CD8-positive, alpha-beta memory T cell (primary cell): ENCODE results near the gene ARHGAP9. TPM values are rescaled to one million over a fixed set of nuclear protein-coding genes. Genes with fewer than 3 reads are reported as not detected.
A peak's percentile ranks its signal among the peaks of the same experiment; 100 is the strongest.

ENCODE experiments used
- CTCF ChIA-PET: fragments of 350-600 bp; sonication (Branson Sonifier 250); formaldehyde crosslinking; loops from one replicate; lab custom pipeline; 2021; ENCODE audit warnings: antibody characterized with exemption; lab: Charles Lee
- POLR2A ChIA-PET: fragments of 350-600 bp; sonication (Branson Sonifier 250); formaldehyde crosslinking; loops from one replicate; lab custom pipeline; 2021; ENCODE audit warnings: antibody characterized with exemption; lab: Charles Lee
- DNase-seq, 5 donors: peaks; one replicate each; pipeline versions ENCODE4 v3.0.0 to v3.0.0-alpha.2; 2020 to 2022; ENCODE audit warnings: mixed read lengths in 1 of 5
- H3K27ac ChIP-seq: one replicate; pipeline ENCODE4 v1.7.0; 2013; ENCODE audit warnings: low read depth, mild to moderate bottlenecking, low read length, moderate library complexity
- H3K27me3 ChIP-seq: 2 replicates; pipeline ENCODE4 v1.7.0; 2013; ENCODE audit warnings: low read length, mild to moderate bottlenecking; ENCODE audit not compliant: insufficient read depth, poor library complexity, severe bottlenecking
- H3K36me3 ChIP-seq: 2 replicates; pipeline ENCODE4 v1.7.0; 2013; ENCODE audit warnings: mild to moderate bottlenecking, low read length, moderate library complexity; ENCODE audit not compliant: insufficient read depth
- H3K4me1 ChIP-seq: 2 replicates; pipeline ENCODE4 v1.7.0; 2013; ENCODE audit warnings: mild to moderate bottlenecking, low read length, moderate library complexity; ENCODE audit not compliant: insufficient read depth
- H3K4me3 ChIP-seq: 2 replicates; pipeline ENCODE4 v1.7.0; 2013; ENCODE audit warnings: mild to moderate bottlenecking, low read length
- H3K9me3 ChIP-seq: 2 replicates; pipeline ENCODE4 v1.7.0; 2013; ENCODE audit warnings: mild to moderate bottlenecking, low read length
- H3K27ac Mint-ChIP-seq, 8 donors: one replicate each; pipeline ENCODE4 v1.8.0; 2020 to 2021; ENCODE audit warnings: mixed read lengths in 8 of 8, mild to moderate bottlenecking in 6 of 8, inconsistent platforms in 3 of 8, moderate library complexity in 3 of 8
- H3K27me3 Mint-ChIP-seq, 2 donors: one replicate each; pipeline ENCODE4 v1.8.0; 2020 to 2021; ENCODE audit warnings: mixed read lengths in 2 of 2, mild to moderate bottlenecking in 1 of 2, moderate library complexity in 1 of 2
- H3K36me3 Mint-ChIP-seq, 3 donors: one replicate each; pipeline ENCODE4 v1.8.0; 2020 to 2021; ENCODE audit warnings: mixed read lengths in 3 of 3, inconsistent platforms in 1 of 3, mild to moderate bottlenecking in 1 of 3
- H3K4me1 Mint-ChIP-seq, 3 donors: one replicate each; pipeline ENCODE4 v1.8.0; 2020 to 2021; ENCODE audit warnings: mixed read lengths in 3 of 3, inconsistent platforms in 1 of 3, mild to moderate bottlenecking in 1 of 3
- H3K4me3 Mint-ChIP-seq, 7 donors: one replicate each; pipeline ENCODE4 v1.8.0; 2020 to 2021; ENCODE audit warnings: mixed read lengths in 7 of 7, mild to moderate bottlenecking in 6 of 7, moderate library complexity in 4 of 7, inconsistent platforms in 2 of 7
- H3K9me3 Mint-ChIP-seq, 5 donors: one replicate each; pipeline ENCODE4 v1.8.0; 2020 to 2022; ENCODE audit warnings: mixed read lengths in 5 of 5, mild to moderate bottlenecking in 3 of 5, moderate library complexity in 2 of 5, inconsistent platforms in 1 of 5
- polyA plus RNA-seq: library from polyadenylated mRNA; unstranded; fragments of 300-500 nt; fragmentation: Illumina TruSeq; gene quantifications from one replicate; pipeline ENCODE4 v1.2.3, GENCODE V29; 2021
- total RNA-seq, 2 experiments: library from RNA; stranded (reverse); gene quantifications; one replicate each; pipeline ENCODE4 v1.2.3, GENCODE V29; 2021

The ARHGAP9 gene
- total and polyA plus RNA-seq, 3 experiments from 2014 or later = 116 to 181 (median 121) TPM

GRCh38 chr12:57467915-57468314 lies 11.8 kb downstream of the ARHGAP9 start:
- H3K9me3 ChIP-seq = no peaks in the 10 kb centered on the region
- peaks cover 21 to 40% (median 21%) of the 10 kb centered on the region in 3 donors for H3K4me1 Mint-ChIP-seq
- ChIA-PET POLR2A (no interaction called here), CTCF (no interaction called here)
- H3K27me3 ChIP-seq = no peaks in the 10 kb centered on the region
- peaks cover 29% of the 10 kb centered on the region for H3K36me3 ChIP-seq
- H3K27me3 Mint-ChIP-seq = peaks cover 0 to 2% of the 10 kb centered on the region in 2 donors
- peaks cover 27% of the 10 kb centered on the region for H3K4me1 ChIP-seq
- peaks cover 0 to 2% (median 0%) of the 10 kb centered on the region in 5 donors for H3K9me3 Mint-ChIP-seq
- H3K36me3 Mint-ChIP-seq = peaks cover 0 to 54% (median 11%) of the 10 kb centered on the region in 3 donors
- H3K27ac Mint-ChIP-seq = peak overlapping the region in 5 of 8 donors; percentile 0 to 87 (median 72)
- no peak overlapping the region for H3K27ac ChIP-seq
- H3K4me3 Mint-ChIP-seq = no peak overlapping the region
- DNase-seq = no peak
- H3K4me3 ChIP-seq = no peak overlapping the region

GRCh38 chr12:57467212-57467874 lies 12.3 kb downstream of the ARHGAP9 start:
- H3K27ac ChIP-seq = no peak overlapping the region
- H3K36me3 ChIP-seq = peaks cover 23% of the 10 kb centered on the region
- Mint-ChIP-seq H3K4me1 (peaks cover 21 to 40% (median 22%) of the 10 kb centered on the region in 3 donors), H3K27ac (peak overlapping the region in 5 of 8 donors; percentile 51 to 87 (median 72)), H3K36me3 (peaks cover 0 to 51% (median 9%) of the 10 kb centered on the region in 3 donors), H3K27me3 (peaks cover 6% of the 10 kb centered on the region in 2 donors), H3K9me3 (peaks cover 0 to 2% (median 0%) of the 10 kb centered on the region in 5 donors), H3K4me3 (peak overlapping the region in 1 of 7 donors; percentile 40)
- no peaks in the 10 kb centered on the region for H3K9me3 ChIP-seq
- DNase-seq = no peak
- ChIA-PET POLR2A (no interaction called here), CTCF (no interaction called here)
- peaks cover 27% of the 10 kb centered on the region for H3K4me1 ChIP-seq
- no peak overlapping the region for H3K4me3 ChIP-seq
- H3K27me3 ChIP-seq = no peaks in the 10 kb centered on the region

GRCh38 chr12:57465747-57466505 lies 13.7 kb downstream of the ARHGAP9 start:
- ChIA-PET CTCF (interaction anchor here (1.1 to 1.4 kb wide), 2 partner anchors 10 to 21 kb away, joined by 3 to 5 read pairs; no protein-coding TSS in a partner anchor), POLR2A (interaction anchor here (1.5 kb wide), 1 partner anchor 11 kb away, joined by 3 read pairs; no protein-coding TSS in a partner anchor)
- peaks cover 21 to 38% (median 24%) of the 10 kb centered on the region in 3 donors for H3K4me1 Mint-ChIP-seq
- peaks cover 24% of the 10 kb centered on the region for H3K4me1 ChIP-seq
- H3K27ac Mint-ChIP-seq = peak overlapping the region in 4 of 8 donors; percentile 29 to 70 (median 62)
- H3K27me3 Mint-ChIP-seq = peaks cover 6 to 13% of the 10 kb centered on the region in 2 donors
- no peak overlapping the region for H3K27ac ChIP-seq
- peaks cover 0 to 2% (median 0%) of the 10 kb centered on the region in 5 donors for H3K9me3 Mint-ChIP-seq
- H3K36me3 Mint-ChIP-seq = peaks cover 0 to 39% (median 9%) of the 10 kb centered on the region in 3 donors
- H3K9me3 ChIP-seq = no peaks in the 10 kb centered on the region
- no peak overlapping the region for H3K4me3 ChIP-seq
- H3K4me3 Mint-ChIP-seq = no peak overlapping the region
- no peak for DNase-seq
- peaks cover 9% of the 10 kb centered on the region for H3K36me3 ChIP-seq
- H3K27me3 ChIP-seq = peaks cover 4% of the 10 kb centered on the region

GRCh38 chr12:57465030-57465746 lies 14.5 kb downstream of the ARHGAP9 start:
- H3K4me1 ChIP-seq = peaks cover 25% of the 10 kb centered on the region
- no peak for DNase-seq
- H3K27ac ChIP-seq = no peak overlapping the region
- peak overlapping the region in 2 of 8 donors; percentile 31 to 44 for H3K27ac Mint-ChIP-seq
- peaks cover 0 to 2% (median 0%) of the 10 kb centered on the region in 5 donors for H3K9me3 Mint-ChIP-seq
- H3K36me3 Mint-ChIP-seq = peaks cover 0 to 32% (median 9%) of the 10 kb centered on the region in 3 donors
- H3K4me3 ChIP-seq = no peak overlapping the region
- H3K4me1 Mint-ChIP-seq = peaks cover 24 to 43% (median 29%) of the 10 kb centered on the region in 3 donors
- no peaks in the 10 kb centered on the region for H3K9me3 ChIP-seq
- peaks cover 7% of the 10 kb centered on the region for H3K27me3 ChIP-seq
- POLR2A ChIA-PET = interaction anchor here (0.7 to 1.5 kb wide), 3 partner anchors 12 to 14 kb away, joined by 3 to 6 read pairs (median 4); partner anchors contain the start of gene ARHGAP9
- CTCF ChIA-PET = interaction anchor here (0.6 to 1.4 kb wide), 3 partner anchors 9 to 27 kb away, joined by 3 to 5 read pairs (median 3); no protein-coding TSS in a partner anchor
- peaks cover 8% of the 10 kb centered on the region for H3K36me3 ChIP-seq
- H3K27me3 Mint-ChIP-seq = peaks cover 6 to 17% of the 10 kb centered on the region in 2 donors
- H3K4me3 Mint-ChIP-seq = peak overlapping the region in 2 of 7 donors; percentile 18 to 68

- H3K27ac Mint-ChIP-seq = peak overlapping the region in 1 of 8 donors; percentile 31
- H3K27ac ChIP-seq = no peak overlapping the region
- H3K4me3 Mint-ChIP-seq = peak overlapping the region in 1 of 7 donors; percentile 68
- peaks cover 0 to 26% (median 9%) of the 10 kb centered on the region in 3 donors for H3K36me3 Mint-ChIP-seq
- peaks cover 7% of the 10 kb centered on the region for H3K36me3 ChIP-seq
- H3K4me1 Mint-ChIP-seq = peaks cover 25 to 42% (median 27%) of the 10 kb centered on the region in 3 donors
- H3K27me3 ChIP-seq = peaks cover 7% of the 10 kb centered on the region
- H3K27me3 Mint-ChIP-seq = peaks cover 6 to 19% of the 10 kb centered on the region in 2 donors
- no peak for DNase-seq
- ChIA-PET CTCF (interaction anchor here (1.7 to 7.3 kb wide), 2 partner anchors 9 to 13 kb away, joined by 5 to 167 read pairs; partner anchors contain the start of genes ARHGAP9 and INHBE), POLR2A (interaction anchor here (0.7 to 0.8 kb wide), 2 partner anchors 13 to 15 kb away, joined by 4 to 6 read pairs; partner anchors contain the start of gene ARHGAP9)
- H3K4me3 ChIP-seq = no peak overlapping the region
- peaks cover 26% of the 10 kb centered on the region for H3K4me1 ChIP-seq
- H3K9me3 Mint-ChIP-seq = peaks cover 0 to 2% (median 0%) of the 10 kb centered on the region in 5 donors
- no peaks in the 10 kb centered on the region for H3K9me3 ChIP-seq
These were observed 15.1 kb downstream of the ARHGAP9 start for GRCh38 chr12:57464569-57464968.

- ChIA-PET POLR2A (interaction anchor here (4.4 kb wide), 1 partner anchor 17 kb away, joined by 20 read pairs; the partner anchor contains the start of gene ARHGAP9), CTCF (interaction anchor here (0.8 to 7.3 kb wide), 15 partner anchors 8 to 279 kb away, joined by 3 to 167 read pairs (median 4); partner anchors contain the start of genes ARHGAP9, DDIT3, INHBC and INHBE)
- Histone ChIP-seq H3K9me3 (no peaks in the 10 kb centered on the region), H3K4me3 (no peak overlapping the region), H3K36me3 (no peaks in the 10 kb centered on the region), H3K4me1 (peaks cover 33% of the 10 kb centered on the region), H3K27ac (no peak overlapping the region), H3K27me3 (peaks cover 7% of the 10 kb centered on the region)
- H3K27ac Mint-ChIP-seq = peak overlapping the region in 5 of 8 donors; percentile 49 to 93 (median 80)
- H3K9me3 Mint-ChIP-seq = peaks cover 0 to 1% (median 0%) of the 10 kb centered on the region in 5 donors
- no peak for DNase-seq
- peaks cover 6 to 19% of the 10 kb centered on the region in 2 donors for H3K27me3 Mint-ChIP-seq
- peaks cover 33 to 49% (median 36%) of the 10 kb centered on the region in 3 donors for H3K4me1 Mint-ChIP-seq
- peak overlapping the region; percentile 85 to 95 (median 91) for H3K4me3 Mint-ChIP-seq
- H3K36me3 Mint-ChIP-seq = peaks cover 0 to 17% (median 2%) of the 10 kb centered on the region in 3 donors
These were observed 16.8 kb downstream of the ARHGAP9 start for GRCh38 chr12:57462912-57463253.
